HEK293 (cell line): ENCODE results near the gene BCL2A1.
"Not testable (repeated sequence)": the region's sequence is repeated elsewhere in the genome, so short reads cannot be mapped to it uniquely, and the experiment has no call there.

Experiments
- CTCF ChIA-PET: fragments of 350-600 bp; formaldehyde crosslinking; extraction: SDS; loops from one replicate; lab custom pipeline; 2021; ENCODE audit warnings: antibody characterized with exemption; lab: Yijun Ruan, JAX
- POLR2A ChIA-PET: fragments of 300-600 bp; formaldehyde crosslinking; extraction: SDS; loops from one replicate; lab custom pipeline; 2020; ENCODE audit warnings: antibody characterized with exemption, inconsistent platforms; lab: Yijun Ruan, JAX
- H3K27ac ChIP-seq: fragments of 200-500 bp; sonication (Bioruptor generic); 2 replicates; pipeline ENCODE4 v1.5.1; 2014; ENCODE audit warnings: low read depth, low read length, control low read depth, inconsistent platforms; ENCODE audit errors: extremely low read depth
- H3K36me3 ChIP-seq, 2 experiments: fragments of 200-500 bp in 1 of 2; sonication (Bioruptor generic) in 1 of 2; 1 replicate in 1 of 2; 2 replicates in 1 of 2; pipeline ENCODE4 v1.5.1; 2014 to 2017; ENCODE audit warnings: inconsistent platforms in 2 of 2, low read length in 2 of 2; ENCODE audit not compliant: control insufficient read depth in 2 of 2, insufficient read depth in 1 of 2
- H3K4me1 ChIP-seq: fragments of 200-500 bp; sonication (Bioruptor generic); 2 replicates; pipeline ENCODE4 v1.5.1; 2014; ENCODE audit warnings: mild to moderate bottlenecking, low read length, inconsistent platforms; ENCODE audit not compliant: control insufficient read depth, insufficient read depth
- H3K4me3 ChIP-seq: 2 replicates; pipeline ENCODE4 v1.5.1; 2011; ENCODE audit warnings: low read depth, mild to moderate bottlenecking, control low read depth, low read length, moderate library complexity
- H3K9me3 ChIP-seq: fragments of 200-500 bp; sonication (Bioruptor generic); 2 replicates; pipeline ENCODE4 v1.5.1; 2014; ENCODE audit warnings: low read depth, low read length, inconsistent platforms; ENCODE audit not compliant: control insufficient read depth, insufficient read depth
- HOXD13 ChIP-seq: sonication (generic); formaldehyde crosslinking; IDR thresholded peaks from 2 replicates; pipeline ENCODE4 v1.8.0; 2022; ENCODE audit warnings: missing genetic modification reagents, borderline replicate concordance
- KLF1 ChIP-seq: fragments of 450-650 bp; formaldehyde crosslinking; IDR thresholded peaks from 2 replicates; pipeline ENCODE4 v1.5.1; 2016; ENCODE audit warnings: missing biosample characterization, missing genetic modification characterization
- OSR2 ChIP-seq: fragments of 450-650 bp; formaldehyde crosslinking; IDR thresholded peaks from 2 replicates; pipeline ENCODE4 v1.5.1; 2016; ENCODE audit warnings: missing biosample characterization, missing genetic modification characterization
- SP3 ChIP-seq: fragments of 450-650 bp; formaldehyde crosslinking; IDR thresholded peaks from 2 replicates; pipeline ENCODE4 v1.5.1; 2016; ENCODE audit warnings: missing biosample characterization, missing genetic modification characterization
- ZBTB20 ChIP-seq: fragments of 450-650 bp; formaldehyde crosslinking; IDR thresholded peaks from 2 replicates; pipeline ENCODE4 v1.5.1; 2016; ENCODE audit warnings: missing biosample characterization, missing genetic modification characterization
- ZNF10 ChIP-seq: fragments of 450-650 bp; formaldehyde crosslinking; IDR thresholded peaks from 2 replicates; pipeline ENCODE4 v1.5.1; 2017; ENCODE audit warnings: missing biosample characterization, missing genetic modification characterization
- ZNF114 ChIP-seq: fragments of 450-650 bp; formaldehyde crosslinking; IDR thresholded peaks from 2 replicates; pipeline ENCODE4 v1.5.0; 2017; ENCODE audit warnings: missing biosample characterization, missing genetic modification characterization
- ZNF24 ChIP-seq: fragments of 450-650 bp; formaldehyde crosslinking; IDR thresholded peaks from 2 replicates; pipeline ENCODE4 v1.5.1; 2016; ENCODE audit warnings: missing biosample characterization, missing genetic modification characterization
- ZNF302 ChIP-seq: fragments of 450-650 bp; formaldehyde crosslinking; IDR thresholded peaks from 2 replicates; pipeline ENCODE4 v1.5.1; 2016; ENCODE audit warnings: missing biosample characterization, missing genetic modification characterization, low read depth
- ZNF311 ChIP-seq: fragments of 450-650 bp; formaldehyde crosslinking; IDR thresholded peaks from 2 replicates; pipeline ENCODE4 v1.5.1; 2017; ENCODE audit warnings: missing biosample characterization, missing genetic modification characterization, borderline replicate concordance
- ZNF324 ChIP-seq: fragments of 450-650 bp; formaldehyde crosslinking; IDR thresholded peaks from 2 replicates; pipeline ENCODE4 v1.5.1; 2016; ENCODE audit warnings: missing biosample characterization, missing genetic modification characterization
- ZNF416 ChIP-seq: fragments of 450-650 bp; formaldehyde crosslinking; IDR thresholded peaks from 2 replicates; pipeline ENCODE4 v1.5.1; 2016; ENCODE audit warnings: missing biosample characterization, missing genetic modification characterization
- ZNF426 ChIP-seq: fragments of 450-650 bp; formaldehyde crosslinking; IDR thresholded peaks from 2 replicates; pipeline ENCODE4 v1.5.1; 2017; ENCODE audit warnings: missing biosample characterization, missing genetic modification characterization, mild to moderate bottlenecking, inconsistent platforms, moderate library complexity
- ZNF510 ChIP-seq: fragments of 450-650 bp; formaldehyde crosslinking; IDR thresholded peaks from 2 replicates; pipeline ENCODE4 v1.5.1; 2018; ENCODE audit warnings: mild to moderate bottlenecking, missing genetic modification characterization, missing biosample characterization; ENCODE audit not compliant: insufficient replicate concordance
- ZNF658 ChIP-seq: fragments of 450-650 bp; formaldehyde crosslinking; IDR thresholded peaks from 2 replicates; pipeline ENCODE4; 2016; ENCODE audit warnings: missing biosample characterization, missing genetic modification characterization
- ZNF76 ChIP-seq: fragments of 450-650 bp; formaldehyde crosslinking; IDR thresholded peaks from 2 replicates; pipeline ENCODE4; 2016; ENCODE audit warnings: low read depth, missing biosample characterization, missing genetic modification characterization, borderline replicate concordance
- TF ChIP-seq, protein P1 (sequence below): fragments of 450-650 bp; formaldehyde crosslinking; conservative IDR thresholded peaks from 2 replicates; pipeline ENCODE4 v1.5.1; 2016; ENCODE audit warnings: low read depth, missing biosample characterization, missing genetic modification characterization
- TF ChIP-seq, protein P2 (sequence below): IDR thresholded peaks from 2 replicates; pipeline ENCODE4 v1.6.1; 2011; ENCODE audit warnings: mild to moderate bottlenecking, low read depth, low read length, borderline replicate concordance
- TF ChIP-seq, protein P3 (sequence below): fragments of 450-650 bp; formaldehyde crosslinking; IDR thresholded peaks from 2 replicates; pipeline ENCODE4 v1.5.1; 2017; ENCODE audit warnings: missing biosample characterization, missing genetic modification characterization
- TF ChIP-seq, protein P4 (sequence below): sonication (generic); formaldehyde crosslinking; IDR thresholded peaks from 2 replicates; pipeline ENCODE4 v1.8.1; 2022; ENCODE audit warnings: mild to moderate bottlenecking, moderate library complexity, missing genetic modification reagents
- TF ChIP-seq, protein P5 (sequence below): fragments of 450-650 bp; formaldehyde crosslinking; IDR thresholded peaks from 2 replicates; pipeline ENCODE4 v1.5.1; 2016; ENCODE audit warnings: missing biosample characterization, missing genetic modification characterization

BCL2A1 gene

GRCh38 chr15:79938143-79938542 is 32.9 kb downstream of the BCL2A1 start:
- ChIA-PET POLR2A (no interaction called here), CTCF (no interaction called here)
- H3K36me3 ChIP-seq = no peaks in the 10 kb centered on the region
- H3K27ac ChIP-seq = no peak overlapping the region
- H3K9me3 ChIP-seq = no peaks in the 10 kb centered on the region
- H3K4me3 ChIP-seq = no peak overlapping the region
- H3K4me1 ChIP-seq = no peaks in the 10 kb centered on the region
- TF ChIP-seq ZNF114 (tag by site-specific recombination) (no peak), OSR2 (tag by site-specific recombination) (no peak), ZBTB20 (tag by site-specific recombination) (no peak), HOXD13 (CRISPR knock-in tag) (no peak), ZNF658 (tag by site-specific recombination) (no peak), SP3 (tag by site-specific recombination) (no peak), ZNF76 (no peak), ZNF302 (no peak), ZNF311 (tag by site-specific recombination) (no peak), ZNF10 (no peak), ZNF324 (tag by site-specific recombination) (no peak), ZNF426 (tag by site-specific recombination) (no peak)
- TF ChIP-seq, protein P1, sequence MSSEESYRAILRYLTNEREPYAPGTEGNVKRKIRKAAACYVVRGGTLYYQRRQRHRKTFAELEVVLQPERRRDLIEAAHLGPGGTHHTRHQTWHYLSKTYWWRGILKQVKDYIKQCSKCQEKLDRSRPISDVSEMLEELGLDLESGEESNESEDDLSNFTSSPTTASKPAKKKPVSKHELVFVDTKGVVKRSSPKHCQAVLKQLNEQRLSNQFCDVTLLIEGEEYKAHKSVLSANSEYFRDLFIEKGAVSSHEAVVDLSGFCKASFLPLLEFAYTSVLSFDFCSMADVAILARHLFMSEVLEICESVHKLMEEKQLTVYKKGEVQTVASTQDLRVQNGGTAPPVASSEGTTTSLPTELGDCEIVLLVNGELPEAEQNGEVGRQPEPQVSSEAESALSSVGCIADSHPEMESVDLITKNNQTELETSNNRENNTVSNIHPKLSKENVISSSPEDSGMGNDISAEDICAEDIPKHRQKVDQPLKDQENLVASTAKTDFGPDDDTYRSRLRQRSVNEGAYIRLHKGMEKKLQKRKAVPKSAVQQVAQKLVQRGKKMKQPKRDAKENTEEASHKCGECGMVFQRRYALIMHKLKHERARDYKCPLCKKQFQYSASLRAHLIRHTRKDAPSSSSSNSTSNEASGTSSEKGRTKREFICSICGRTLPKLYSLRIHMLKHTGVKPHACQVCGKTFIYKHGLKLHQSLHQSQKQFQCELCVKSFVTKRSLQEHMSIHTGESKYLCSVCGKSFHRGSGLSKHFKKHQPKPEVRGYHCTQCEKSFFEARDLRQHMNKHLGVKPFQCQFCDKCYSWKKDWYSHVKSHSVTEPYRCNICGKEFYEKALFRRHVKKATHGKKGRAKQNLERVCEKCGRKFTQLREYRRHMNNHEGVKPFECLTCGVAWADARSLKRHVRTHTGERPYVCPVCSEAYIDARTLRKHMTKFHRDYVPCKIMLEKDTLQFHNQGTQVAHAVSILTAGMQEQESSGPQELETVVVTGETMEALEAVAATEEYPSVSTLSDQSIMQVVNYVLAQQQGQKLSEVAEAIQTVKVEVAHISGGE (tag by site-specific recombination) = no peak
- TF ChIP-seq, protein P2, sequence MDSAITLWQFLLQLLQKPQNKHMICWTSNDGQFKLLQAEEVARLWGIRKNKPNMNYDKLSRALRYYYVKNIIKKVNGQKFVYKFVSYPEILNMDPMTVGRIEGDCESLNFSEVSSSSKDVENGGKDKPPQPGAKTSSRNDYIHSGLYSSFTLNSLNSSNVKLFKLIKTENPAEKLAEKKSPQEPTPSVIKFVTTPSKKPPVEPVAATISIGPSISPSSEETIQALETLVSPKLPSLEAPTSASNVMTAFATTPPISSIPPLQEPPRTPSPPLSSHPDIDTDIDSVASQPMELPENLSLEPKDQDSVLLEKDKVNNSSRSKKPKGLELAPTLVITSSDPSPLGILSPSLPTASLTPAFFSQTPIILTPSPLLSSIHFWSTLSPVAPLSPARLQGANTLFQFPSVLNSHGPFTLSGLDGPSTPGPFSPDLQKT = no peak

DNA sequence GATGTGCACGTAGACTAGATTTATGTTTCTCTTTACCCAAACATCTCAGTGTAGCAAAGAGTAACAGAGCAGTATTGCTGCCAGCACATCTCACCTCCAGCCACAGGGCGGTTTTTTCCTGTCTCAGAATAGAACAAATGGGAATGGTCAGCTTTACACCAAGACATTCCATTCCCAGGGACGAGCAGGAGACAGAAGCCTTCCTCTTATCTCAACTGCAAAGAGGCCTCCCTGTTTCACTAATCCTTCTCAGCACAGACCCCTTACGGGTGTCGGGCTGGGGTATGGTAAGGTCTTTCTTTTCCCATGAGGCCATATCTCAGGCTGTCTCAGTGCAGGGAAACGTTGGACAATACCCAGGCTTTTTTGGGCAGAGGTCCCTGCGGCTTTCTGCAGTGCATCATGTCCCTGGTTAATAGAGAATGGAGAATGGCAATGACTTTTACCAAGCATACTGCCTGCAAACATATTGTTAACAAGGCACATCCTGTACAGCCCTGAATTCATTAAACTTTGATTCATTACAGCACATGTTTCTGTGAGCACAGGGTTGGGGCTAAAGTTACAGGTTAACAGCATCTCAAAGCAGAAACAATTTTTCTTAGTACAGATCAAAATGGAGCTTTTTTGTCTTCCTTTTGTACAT is 35.3 kb downstream of the BCL2A1 start:
- H3K4me1 ChIP-seq, H3K36me3 ChIP-seq, H3K27ac ChIP-seq, H3K9me3 ChIP-seq, H3K4me3 ChIP-seq, POLR2A ChIA-PET: not testable (repeated sequence)
- CTCF ChIA-PET = interaction anchor here (0.6 kb wide), 1 partner anchor 97 kb away, joined by 4 read pairs; no protein-coding TSS in a partner anchor

GRCh38 chr15:79933231-79933630 is 37.8 kb downstream of the BCL2A1 start:
- ChIA-PET POLR2A (interaction anchor here (0.7 kb wide), 1 partner anchor 10 kb away, joined by 3 read pairs; no protein-coding TSS in a partner anchor), CTCF (no interaction called here)
- Histone ChIP-seq H3K9me3 (no peaks in the 10 kb centered on the region), H3K36me3 (no peaks in the 10 kb centered on the region), H3K27ac (no peak overlapping the region), H3K4me1 (no peaks in the 10 kb centered on the region), H3K4me3 (no peak overlapping the region)
- TF ChIP-seq ZNF24 (no peak), KLF1 (tag by site-specific recombination) (no peak), ZNF10 (no peak), ZNF510 (tag by site-specific recombination) (no peak), ZNF416 (no peak)
- TF ChIP-seq, protein P3, sequence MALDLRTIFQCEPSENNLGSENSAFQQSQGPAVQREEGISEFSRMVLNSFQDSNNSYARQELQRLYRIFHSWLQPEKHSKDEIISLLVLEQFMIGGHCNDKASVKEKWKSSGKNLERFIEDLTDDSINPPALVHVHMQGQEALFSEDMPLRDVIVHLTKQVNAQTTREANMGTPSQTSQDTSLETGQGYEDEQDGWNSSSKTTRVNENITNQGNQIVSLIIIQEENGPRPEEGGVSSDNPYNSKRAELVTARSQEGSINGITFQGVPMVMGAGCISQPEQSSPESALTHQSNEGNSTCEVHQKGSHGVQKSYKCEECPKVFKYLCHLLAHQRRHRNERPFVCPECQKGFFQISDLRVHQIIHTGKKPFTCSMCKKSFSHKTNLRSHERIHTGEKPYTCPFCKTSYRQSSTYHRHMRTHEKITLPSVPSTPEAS (tag by site-specific recombination) = no peak
- TF ChIP-seq, protein P4, sequence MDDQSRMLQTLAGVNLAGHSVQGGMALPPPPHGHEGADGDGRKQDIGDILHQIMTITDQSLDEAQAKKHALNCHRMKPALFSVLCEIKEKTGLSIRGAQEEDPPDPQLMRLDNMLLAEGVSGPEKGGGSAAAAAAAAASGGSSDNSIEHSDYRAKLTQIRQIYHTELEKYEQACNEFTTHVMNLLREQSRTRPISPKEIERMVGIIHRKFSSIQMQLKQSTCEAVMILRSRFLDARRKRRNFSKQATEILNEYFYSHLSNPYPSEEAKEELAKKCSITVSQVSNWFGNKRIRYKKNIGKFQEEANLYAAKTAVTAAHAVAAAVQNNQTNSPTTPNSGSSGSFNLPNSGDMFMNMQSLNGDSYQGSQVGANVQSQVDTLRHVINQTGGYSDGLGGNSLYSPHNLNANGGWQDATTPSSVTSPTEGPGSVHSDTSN = no peak
- TF ChIP-seq, protein P5, sequence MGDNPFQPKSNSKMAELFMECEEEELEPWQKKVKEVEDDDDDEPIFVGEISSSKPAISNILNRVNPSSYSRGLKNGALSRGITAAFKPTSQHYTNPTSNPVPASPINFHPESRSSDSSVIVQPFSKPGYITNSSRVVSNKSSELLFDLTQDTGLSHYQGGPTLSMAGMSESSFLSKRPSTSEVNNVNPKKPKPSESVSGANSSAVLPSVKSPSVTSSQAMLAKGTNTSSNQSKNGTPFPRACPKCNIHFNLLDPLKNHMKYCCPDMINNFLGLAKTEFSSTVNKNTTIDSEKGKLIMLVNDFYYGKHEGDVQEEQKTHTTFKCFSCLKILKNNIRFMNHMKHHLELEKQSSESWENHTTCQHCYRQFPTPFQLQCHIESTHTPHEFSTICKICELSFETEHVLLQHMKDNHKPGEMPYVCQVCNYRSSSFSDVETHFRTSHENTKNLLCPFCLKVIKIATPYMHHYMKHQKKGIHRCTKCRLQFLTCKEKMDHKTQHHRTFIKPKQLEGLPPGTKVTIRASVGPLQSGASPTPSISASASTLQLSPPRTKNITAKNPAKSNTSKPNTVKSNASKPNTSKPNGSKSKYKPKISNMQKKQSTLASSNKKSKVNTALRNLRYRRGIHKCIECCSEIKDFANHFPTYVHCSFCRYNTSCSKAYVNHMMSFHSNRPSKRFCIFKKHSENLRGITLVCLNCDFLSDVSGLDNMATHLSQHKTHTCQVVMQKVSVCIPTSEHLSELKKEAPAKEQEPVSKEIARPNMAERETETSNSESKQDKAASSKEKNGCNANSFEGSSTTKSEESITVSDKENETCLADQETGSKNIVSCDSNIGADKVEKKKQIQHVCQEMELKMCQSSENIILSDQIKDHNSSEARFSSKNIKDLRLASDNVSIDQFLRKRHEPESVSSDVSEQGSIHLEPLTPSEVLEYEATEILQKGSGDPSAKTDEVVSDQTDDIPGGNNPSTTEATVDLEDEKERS (tag by site-specific recombination) = no peak
